ENCODE results near the gene ANXA9. TPM values are rescaled to one million over a fixed set of nuclear protein-coding genes. Genes with fewer than 3 reads are reported as not detected.
A peak's percentile ranks its signal among the peaks of the same experiment; 100 is the strongest.

ANXA9 gene
- total and polyA plus RNA-seq, 2 experiments from 2014 or later: 1.4 to 2.2 TPM

GRCh38 chr1:150971583-150972416, 10.3 kb upstream of the ANXA9 start:
- Histone ChIP-seq H3K9me2 (ENCODE audit: insufficient read depth) (no peaks in the 10 kb centered on the region), H3K4me2 (peak overlapping the region; percentile 96), H3K79me2 (replicated peaks; ENCODE audit: insufficient read depth) (peaks cover 67% of the 10 kb centered on the region), H2AFZ (no peak overlapping the region), H4K20me1 (replicated peaks; ENCODE audit: insufficient read depth) (peaks cover 22% of the 10 kb centered on the region; the same call in 1 of the 2 replicates), H3K27ac (ENCODE audit: low read depth) (peak overlapping the region; percentile 88), H3K36me3 (ENCODE audit: insufficient read depth) (peaks cover 17% of the 10 kb centered on the region), H3K4me3 (peak overlapping the region; percentile 88), H3K27me3 (ENCODE audit: insufficient read depth) (0 out of 2 replicates have a peak, but pooled peaks cover 3% of the 10 kb centered on the region), H3F3A (replicated peaks; ENCODE audit: low read depth) (peaks cover 5% of the 10 kb centered on the region), H3K4me1 (ENCODE audit: insufficient read depth) (peaks cover 47% of the 10 kb centered on the region)
- peaks cover 37% of the 10 kb centered on the region for H3K36me3 Mint-ChIP-seq (ENCODE audit: low read depth)
- H3K27me3 Mint-ChIP-seq (ENCODE audit: insufficient read depth, low read depth, poor library complexity): peaks cover 29% of the 10 kb centered on the region
- peak; percentile 67 for DNase-seq (ENCODE audit: low spot score)
- H3K4me1 Mint-ChIP-seq: peaks cover 56% of the 10 kb centered on the region
- no peak; the same call in 1 of the 2 replicates for TF ChIP-seq POLR2AphosphoS5 (IDR thresholded peaks at IDR 0.05; ENCODE audit: low read depth)
- TF ChIP-seq CTCF (conservative IDR thresholded peaks at IDR 0.05; ENCODE audit: low read depth in 2 of 2): peak in 1 of 2 experiments; percentile 20; a peak in 1 of 4 replicates
- TF ChIP-seq NANOG (IDR thresholded peaks at IDR 0.05; ENCODE audit: borderline replicate concordance): no peak
- no peak for TF ChIP-seq REST (IDR thresholded peaks at IDR 0.05; ENCODE audit: unreplicated experiment)
- no peak for TF ChIP-seq EZH2phosphoT487 (IDR thresholded peaks at IDR 0.05; ENCODE audit: unreplicated experiment)
- H3K4me3 Mint-ChIP-seq: peak overlapping the region; percentile 82
- peak; percentile 34 for ATAC-seq
- H3K9me3 Mint-ChIP-seq: peaks cover 4% of the 10 kb centered on the region; the same call in 1 of the 3 replicates
- H3K27ac Mint-ChIP-seq: peak overlapping the region; percentile 66

GRCh38 chr1:150972417-150972940, 9.6 kb upstream of the ANXA9 start:
- Histone ChIP-seq H3K4me1 (ENCODE audit: insufficient read depth) (peaks cover 54% of the 10 kb centered on the region), H3K9me2 (ENCODE audit: insufficient read depth) (no peaks in the 10 kb centered on the region), H3K27me3 (ENCODE audit: insufficient read depth) (0 out of 2 replicates have a peak, but pooled peaks cover 3% of the 10 kb centered on the region), H3K79me2 (replicated peaks; ENCODE audit: insufficient read depth) (peaks cover 67% of the 10 kb centered on the region), H3K27ac (ENCODE audit: low read depth) (peak overlapping the region; percentile 88), H3K4me2 (peak overlapping the region; percentile 96), H2AFZ (no peak overlapping the region), H4K20me1 (replicated peaks; ENCODE audit: insufficient read depth) (peaks cover 22% of the 10 kb centered on the region; the same call in 1 of the 2 replicates), H3K4me3 (peak overlapping the region; percentile 88), H3K36me3 (ENCODE audit: insufficient read depth) (peaks cover 11% of the 10 kb centered on the region), H3F3A (replicated peaks; ENCODE audit: low read depth) (peaks cover 11% of the 10 kb centered on the region)
- Mint-ChIP-seq H3K4me1 (peaks cover 63% of the 10 kb centered on the region), H3K36me3 (ENCODE audit: low read depth) (peaks cover 30% of the 10 kb centered on the region), H3K9me3 (peaks cover 4% of the 10 kb centered on the region; the same call in 1 of the 3 replicates), H3K27ac (peak overlapping the region; percentile 66), H3K27me3 (ENCODE audit: insufficient read depth, low read depth, poor library complexity) (peaks cover 32% of the 10 kb centered on the region), H3K4me3 (peak overlapping the region; percentile 82)
- no peak for DNase-seq (ENCODE audit: low spot score)
- no peak for ATAC-seq
- TF ChIP-seq POLR2AphosphoS5 (IDR thresholded peaks at IDR 0.05; ENCODE audit: low read depth) (no peak), ZNF331 (CRISPR knock-in tag; IDR thresholded peaks at IDR 0.05; ENCODE audit: low read depth) (no peak), ZNF462 (CRISPR knock-in tag; IDR thresholded peaks at IDR 0.05) (no peak)
